GM18511 (cell line): ENCODE results near the gene TH.

Experiments used
- ATAC-seq: cut with Tn5 transposase; IDR thresholded peaks from one replicate; pipeline ENCODE4 v1.9.1; 2021; ENCODE audit warnings: mild to moderate bottlenecking, moderate library complexity; ENCODE audit not compliant: unreplicated experiment

TH gene

GRCh38 chr11:2209370-2209801 is 37.8 kb upstream of the TH start:
- ATAC-seq, result no peak

GRCh38 chr11:2208691-2209369 is 37.2 kb upstream of the TH start:
- ATAC-seq, result no peak

DNA sequence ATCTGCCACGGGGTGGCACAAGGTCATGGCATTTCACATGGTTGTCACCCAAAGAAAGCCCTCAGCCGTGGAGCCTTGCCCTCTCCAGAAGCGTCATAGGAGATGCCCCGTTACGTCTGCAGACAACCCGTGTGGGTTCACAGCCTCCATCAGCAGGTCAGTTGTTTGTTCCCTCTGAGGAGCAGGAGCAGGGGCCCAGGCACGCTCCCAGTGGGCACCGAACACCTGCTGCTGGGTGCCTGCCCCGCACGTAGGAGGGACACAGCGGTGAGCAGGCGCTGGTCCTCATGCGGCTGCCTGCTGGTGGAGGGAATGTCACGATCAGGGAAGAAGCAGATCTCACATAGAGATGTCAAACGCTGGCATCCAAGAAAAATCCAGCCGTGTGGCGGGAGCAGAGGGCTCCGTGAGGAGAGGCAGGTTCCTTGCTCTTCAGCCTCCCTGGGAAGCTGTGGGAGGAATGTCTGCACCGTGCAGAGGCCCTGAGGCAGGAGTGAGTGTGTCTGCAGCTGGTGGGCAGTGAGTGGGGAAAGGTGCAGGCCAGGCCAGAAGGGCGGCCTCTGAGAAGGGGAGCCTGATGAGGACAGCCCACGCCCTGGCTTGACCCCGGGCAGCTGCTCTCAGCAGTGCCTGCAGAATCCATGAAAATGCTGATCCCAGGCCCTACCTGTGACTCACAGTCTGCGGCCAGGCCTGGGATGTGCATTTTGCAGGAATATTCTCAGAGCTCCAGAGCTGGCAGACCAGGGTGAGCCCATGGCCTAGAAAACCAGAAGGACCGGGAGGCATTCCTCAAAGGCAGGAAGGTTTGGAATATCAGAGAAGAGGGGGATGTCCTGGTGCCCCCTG is 36.4 kb upstream of the TH start:
- no peak for ATAC-seq

DNA sequence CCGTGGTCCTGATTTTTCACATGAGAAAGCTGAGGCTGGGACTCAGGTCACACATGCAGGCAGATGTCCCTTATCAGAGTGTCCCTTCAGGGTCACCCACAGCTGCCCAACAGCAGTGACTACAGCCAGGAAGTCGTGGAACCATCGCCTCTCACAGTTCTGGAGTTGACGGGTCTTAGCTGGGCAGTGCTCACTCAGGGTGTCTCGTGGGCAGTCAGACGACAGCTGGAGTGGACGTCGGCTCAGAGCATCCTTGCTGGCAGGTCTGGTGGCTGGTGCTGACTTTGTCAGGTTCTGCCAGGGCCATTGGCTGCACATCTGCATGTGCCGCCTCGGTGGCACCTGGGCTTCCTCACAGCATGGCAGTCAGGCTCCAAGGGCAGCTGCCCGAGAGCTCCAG is 35.6 kb upstream of the TH start:
- no peak for ATAC-seq

DNA sequence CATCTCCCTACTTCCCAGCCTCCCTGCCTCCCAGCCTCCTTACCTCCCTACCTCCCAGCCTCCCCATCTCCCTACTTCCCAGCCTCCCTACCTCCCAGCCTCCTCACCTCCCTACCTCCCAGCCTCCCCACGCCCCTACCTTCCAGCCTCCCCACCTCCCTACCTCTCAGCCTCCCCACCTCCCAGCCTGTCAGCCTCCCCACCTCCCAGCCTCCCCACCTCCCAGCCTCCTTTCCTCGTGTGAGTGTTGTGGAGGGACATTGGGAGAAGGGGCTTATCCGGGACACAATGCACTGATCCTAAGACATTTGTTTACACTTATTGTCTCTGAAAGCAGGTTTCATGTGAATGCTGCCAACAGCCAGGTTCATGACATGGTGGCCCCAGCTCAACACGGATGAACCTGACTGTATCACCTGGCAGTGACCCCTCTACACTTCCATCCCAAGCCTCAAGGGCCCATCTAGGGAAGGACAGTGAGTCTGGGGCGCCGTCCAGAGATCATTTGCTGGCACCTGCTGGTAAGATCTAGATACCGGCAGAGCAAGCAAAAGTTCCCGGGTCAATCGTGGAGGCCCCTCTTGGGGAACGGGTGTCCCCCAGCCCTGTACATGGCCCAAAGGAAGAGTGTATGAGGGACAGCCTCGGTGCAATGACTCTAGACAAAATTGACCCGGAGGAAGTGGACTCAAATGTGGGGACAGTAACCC is 34.5 kb upstream of the TH start:
- ATAC-seq, result no peak

DNA sequence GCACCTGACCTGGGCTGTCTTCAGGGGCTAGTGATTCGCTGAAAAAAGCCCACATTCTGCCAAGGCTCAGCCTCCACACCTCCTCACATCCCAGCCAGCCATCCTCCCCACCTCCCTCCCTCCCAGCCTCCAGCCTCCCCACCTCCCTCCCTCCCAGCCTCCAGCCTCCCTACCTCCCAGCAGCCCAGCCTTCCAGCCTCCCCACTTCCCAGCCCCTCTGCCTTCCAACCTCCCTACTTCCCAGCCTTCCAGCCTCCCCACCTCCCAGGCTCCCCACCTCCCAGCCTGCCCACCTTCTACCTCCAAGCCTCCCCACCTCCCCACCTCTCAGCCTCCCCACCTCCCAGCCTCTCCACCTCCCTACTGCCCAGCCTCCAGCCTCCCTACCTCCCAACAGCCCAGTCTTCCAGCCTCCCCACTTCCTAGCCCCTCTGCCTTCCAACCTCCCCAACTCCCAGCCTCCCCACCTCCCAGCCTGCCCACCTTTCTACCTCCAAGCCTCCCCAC is 33.7 kb upstream of the TH start:
- no peak for ATAC-seq

DNA sequence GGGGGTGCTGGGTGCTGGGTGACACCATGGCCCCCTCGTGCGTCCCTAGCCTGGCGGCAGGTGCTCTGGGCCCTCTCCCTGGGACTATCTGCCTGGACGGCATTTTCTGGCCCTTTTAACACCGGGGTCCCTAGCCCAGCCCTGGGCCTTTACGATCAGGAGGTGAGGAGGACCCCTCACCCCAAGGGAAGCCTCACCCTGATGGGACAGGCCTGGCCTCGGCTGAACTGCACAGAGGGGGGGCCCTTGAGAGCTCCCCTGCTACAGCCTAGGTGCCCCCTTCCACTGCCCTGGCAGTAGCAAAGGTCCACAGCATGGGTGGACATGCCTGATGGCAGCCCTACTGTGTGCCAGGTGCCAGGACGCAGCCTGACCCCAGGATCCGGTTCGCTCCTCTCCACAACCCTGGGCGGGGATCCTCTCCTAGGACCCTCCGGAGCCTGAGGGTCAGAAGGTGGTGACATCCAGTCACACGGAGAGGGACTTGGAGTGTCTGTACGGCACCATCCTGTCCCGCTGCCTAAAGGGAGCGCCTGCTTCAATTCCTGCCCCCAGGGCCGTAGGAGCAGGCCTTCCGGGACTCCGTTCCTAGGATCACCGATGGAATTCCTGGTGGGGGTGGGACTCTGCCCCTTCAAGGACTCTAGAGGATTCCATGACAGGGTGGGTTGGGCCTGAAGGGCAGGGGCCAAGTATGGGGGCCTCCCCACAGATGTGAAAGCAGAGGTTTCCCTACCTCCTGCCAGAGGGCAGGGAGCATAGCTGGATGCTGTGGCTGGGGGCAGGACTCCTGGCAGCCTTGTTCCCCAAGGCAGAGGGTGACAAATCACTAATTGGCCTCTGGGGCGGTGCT is 33.0 kb upstream of the TH start:
- no peak for ATAC-seq

DNA sequence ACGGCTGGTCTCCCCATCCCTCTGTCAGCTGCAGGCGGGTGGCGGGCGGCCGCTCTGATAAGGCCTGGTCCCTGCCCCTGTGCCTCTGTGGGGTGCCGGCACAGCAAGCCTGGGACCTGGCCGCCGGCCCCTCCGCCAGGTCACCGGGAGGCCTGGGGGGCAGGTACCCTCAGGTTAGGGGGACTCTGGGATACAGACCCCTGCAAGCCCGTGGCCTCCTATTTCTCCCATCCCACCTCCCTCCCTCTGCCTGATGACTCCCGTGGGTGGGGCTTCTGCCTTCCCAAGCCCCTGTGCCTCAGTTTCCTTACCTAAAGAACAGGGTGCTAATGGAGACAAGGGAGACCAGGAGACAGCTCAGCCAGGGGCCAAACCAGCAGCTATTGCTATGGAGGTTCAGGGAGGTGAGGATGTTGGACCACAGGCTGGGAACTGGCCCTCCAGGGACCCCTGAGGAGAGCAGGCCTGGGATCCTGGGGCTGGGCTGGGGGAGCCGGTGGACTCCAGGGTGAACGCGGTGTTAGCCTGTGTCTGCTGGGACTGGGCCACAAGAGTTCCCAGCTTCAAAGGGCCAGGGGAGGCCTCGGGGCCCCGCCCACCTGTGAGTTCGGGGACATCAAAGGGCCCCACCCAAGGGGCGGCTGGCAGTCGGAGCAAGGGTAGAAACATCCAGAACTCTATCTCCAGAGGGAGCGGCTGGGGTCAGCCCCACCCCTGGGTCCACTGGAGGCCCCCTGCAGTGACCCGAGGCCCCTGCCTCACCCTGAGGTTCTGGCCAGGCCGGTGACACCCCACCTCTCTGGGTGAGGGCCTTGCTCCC is 32.0 kb upstream of the TH start:
- no peak for ATAC-seq

- ATAC-seq, result no peak
These were observed 31.4 kb upstream of the TH start for GRCh38 chr11:2202900-2203439.

DNA sequence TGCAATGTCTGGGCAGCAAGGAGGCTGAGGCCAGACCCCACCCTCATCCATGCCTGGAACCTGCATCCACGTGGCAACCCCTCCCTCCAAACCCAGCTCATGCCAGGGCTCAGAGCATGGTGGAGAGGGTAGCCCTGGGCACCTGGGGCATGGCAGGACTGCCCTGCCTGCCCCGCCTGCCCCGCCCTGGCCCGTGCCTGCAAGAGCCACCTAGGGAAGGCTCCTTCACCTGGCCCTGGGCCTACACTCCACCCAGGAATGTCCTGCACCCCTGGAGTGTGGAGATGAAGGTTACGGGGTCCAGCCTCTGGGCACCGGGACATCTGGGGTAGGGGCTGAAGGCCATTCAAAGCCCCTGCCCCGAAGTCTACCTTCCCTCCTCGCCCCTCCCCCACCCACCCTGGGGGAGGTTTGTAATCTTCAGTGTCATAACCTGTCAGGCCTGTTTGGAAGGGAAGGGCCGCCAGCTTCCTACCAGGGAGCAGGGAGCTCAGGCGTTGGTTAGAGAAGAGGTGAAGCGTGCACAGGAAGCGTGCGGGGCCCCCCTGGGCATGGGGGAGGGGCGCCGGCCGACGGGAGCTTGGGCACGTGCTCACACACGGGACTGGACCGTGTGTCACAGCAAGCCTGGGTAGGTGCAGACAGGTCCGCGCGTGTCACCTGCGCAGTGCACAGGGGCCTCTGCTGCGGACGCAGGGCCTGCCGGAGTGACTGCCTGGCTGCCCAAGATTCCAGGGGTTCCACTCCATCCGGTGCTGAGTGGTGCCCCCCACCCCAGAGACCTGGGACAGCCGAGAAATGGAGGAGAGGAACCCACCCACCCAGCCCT is 30.7 kb upstream of the TH start:
- no peak for ATAC-seq

- no peak for ATAC-seq
These were observed 29.9 kb upstream of the TH start for GRCh38 chr11:2201542-2201941.

DNA sequence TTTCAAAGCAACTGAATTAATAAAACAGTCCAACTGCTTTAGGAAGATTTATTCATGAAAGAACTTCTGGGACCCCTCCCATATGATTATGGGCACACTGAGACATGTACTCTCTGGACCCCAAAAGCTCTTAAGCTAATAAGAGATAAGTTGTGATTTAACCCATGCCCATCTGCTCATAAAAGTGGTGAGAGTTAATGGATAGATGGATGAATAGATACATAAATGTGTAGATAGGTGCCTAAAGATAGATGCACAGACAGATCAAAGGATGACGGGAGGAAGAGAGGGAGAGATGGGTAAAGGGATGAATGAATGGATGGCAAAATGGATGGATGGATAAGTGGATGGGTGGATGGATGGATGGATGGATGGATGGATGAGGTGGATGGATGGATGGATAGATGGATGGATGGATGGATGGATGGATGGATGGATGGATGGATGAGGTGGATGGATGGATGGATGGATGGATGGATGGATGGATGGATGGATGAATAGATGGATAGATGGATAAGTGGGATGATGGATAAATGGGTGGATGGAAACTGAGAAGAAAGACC is 29.4 kb upstream of the TH start:
- no peak for ATAC-seq

GRCh38 chr11:2200536-2200935 is 28.9 kb upstream of the TH start:
- no peak for ATAC-seq

- no peak for ATAC-seq
These were observed 28.1 kb upstream of the TH start for GRCh38 chr11:2199466-2200341.

DNA sequence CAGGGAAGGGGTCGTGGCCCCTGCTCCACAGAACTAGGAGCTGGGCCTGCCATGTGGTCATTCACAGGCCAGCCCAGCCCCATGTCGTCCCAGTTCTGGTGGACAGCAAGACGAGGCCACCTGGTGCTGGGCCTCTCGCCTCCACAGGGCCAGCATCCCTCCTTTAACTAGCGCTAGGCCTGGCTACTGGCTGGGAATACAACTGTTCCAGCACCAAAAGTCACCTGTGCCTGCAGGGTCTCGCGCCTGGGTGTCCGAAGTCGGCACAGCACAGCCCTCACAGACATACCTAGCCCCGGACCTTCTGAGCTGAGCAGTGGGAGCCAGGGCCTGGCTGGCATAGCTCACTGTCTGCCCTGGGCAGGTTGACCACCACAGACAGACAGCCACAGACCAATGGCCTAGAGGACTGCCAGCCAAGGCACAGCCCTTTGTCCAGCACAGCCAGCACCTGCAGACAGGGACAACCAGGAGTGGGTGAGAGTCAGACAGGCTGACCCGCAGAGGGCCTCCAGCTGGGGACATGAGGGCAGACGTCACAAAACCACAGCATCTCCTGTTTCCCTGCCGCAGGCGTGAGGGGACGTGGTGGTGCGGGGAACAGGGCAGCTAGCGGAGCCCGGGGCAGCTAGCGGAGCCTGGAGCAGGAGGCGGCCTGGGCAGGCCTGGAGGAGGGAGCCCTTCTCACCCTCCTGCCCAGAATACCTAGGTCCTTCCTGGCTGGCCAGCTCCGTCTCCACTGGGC is 27.2 kb upstream of the TH start:
- no peak for ATAC-seq

- ATAC-seq, result no peak
These were observed 26.3 kb upstream of the TH start for GRCh38 chr11:2197771-2198520.
